Dermis microvascular lymphatic vessel endothelial cell (primary cell): Measurements from ENCODE around the gene MYF6. TPM values are rescaled to one million over a fixed set of nuclear protein-coding genes. Genes with fewer than 3 reads are reported as not detected.

Experiments used
- DNase-seq, 2 donors: peaks; one replicate each; pipeline versions ENCODE4 v3.0.0 to v3.0.0-alpha.2; 2010; ENCODE audit warnings: low read depth in 2 of 2
- total RNA-seq: library from RNA; depleted of rRNA; stranded (reverse); fragments of >200 nt; gene quantifications from 2 replicates; pipeline ENCODE4 v1.2.1, GENCODE V29; 2014

The MYF6 gene
- total RNA-seq, 1 donor from 2014 or later = not detected

DNA sequence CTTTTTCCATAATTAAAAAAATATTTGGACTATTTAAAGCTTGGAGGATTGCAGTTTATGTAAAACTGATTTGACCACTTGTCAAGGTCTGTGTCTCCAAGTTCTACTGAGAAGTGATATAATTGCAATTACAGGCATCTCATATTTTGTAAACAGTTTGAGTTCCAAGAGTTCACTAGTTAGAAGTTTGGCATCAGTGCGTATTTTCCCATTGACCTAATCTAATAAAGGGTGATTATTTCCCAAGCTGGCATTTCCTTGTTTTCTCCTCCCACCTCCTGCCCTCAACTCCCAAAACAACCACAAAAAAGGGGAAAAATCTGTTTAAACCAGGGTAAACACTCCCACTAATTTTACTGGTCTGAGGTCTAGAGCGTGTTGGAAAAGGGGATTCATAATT is 3.0 kb upstream of the MYF6 start:
- DNase-seq = no peak

DNA sequence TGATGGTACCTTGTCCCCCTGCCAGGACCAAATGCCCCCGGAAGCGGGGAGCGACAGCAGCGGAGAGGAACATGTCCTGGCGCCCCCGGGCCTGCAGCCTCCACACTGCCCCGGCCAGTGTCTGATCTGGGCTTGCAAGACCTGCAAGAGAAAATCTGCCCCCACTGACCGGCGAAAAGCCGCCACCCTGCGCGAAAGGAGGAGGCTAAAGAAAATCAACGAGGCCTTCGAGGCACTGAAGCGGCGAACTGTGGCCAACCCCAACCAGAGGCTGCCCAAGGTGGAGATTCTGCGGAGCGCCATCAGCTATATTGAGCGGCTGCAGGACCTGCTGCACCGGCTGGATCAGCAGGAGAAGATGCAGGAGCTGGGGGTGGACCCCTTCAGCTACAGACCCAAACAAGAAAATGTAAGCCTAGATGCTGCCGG is 410 bp downstream of the MYF6 start:
- DNase-seq = no peak

DNA sequence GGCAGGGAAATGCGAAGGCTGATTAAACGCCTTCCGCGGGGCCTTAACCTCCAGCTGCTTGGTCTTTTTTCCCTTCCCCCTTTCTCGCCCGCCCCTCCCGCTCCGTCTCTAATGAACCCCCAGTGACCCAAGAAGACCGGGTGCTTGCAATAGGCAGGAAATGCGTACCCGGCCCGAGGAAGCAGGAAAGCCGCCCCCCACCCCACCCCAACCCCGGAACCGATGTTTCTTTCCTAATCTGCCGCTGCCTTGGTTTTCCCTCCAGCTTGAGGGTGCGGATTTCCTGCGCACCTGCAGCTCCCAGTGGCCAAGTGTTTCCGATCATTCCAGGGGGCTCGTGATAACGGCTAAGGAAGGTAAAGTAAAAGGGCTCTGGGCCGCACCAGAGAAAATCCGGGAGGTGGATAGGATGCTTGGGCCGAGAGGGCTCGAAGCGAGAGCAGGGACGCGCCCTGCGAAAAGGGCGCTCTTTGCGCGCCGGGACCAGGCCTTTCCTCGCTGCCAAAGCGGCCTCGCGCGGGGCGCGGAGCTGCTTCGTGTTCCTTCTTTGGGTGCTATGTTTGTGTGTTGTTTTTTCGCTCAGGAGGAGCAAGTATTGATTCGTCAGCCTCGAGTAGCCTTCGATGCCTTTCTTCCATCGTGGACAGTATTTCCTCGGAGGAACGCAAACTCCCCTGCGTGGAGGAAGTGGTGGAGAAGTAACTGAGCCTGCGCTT is 983 bp downstream of the MYF6 start:
- DNase-seq = no peak

DNA sequence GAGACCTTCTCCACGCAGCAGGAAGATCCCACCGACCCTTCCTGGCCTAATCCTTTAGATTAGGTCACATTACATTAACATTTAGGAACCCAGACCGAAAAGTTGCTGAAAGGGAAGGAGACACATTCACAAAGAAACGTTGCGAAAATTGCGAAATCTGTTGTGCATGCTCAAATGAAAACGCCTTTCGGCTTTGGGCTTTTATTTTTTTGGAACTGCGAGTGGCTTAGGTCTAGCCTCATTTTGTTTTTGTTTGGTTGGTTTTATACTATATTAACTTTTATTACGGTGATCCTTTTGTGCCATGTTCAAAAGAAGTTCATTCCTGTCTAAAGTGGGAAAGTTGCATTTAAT is 1.5 kb downstream of the MYF6 start:
- DNase-seq = no peak

DNA sequence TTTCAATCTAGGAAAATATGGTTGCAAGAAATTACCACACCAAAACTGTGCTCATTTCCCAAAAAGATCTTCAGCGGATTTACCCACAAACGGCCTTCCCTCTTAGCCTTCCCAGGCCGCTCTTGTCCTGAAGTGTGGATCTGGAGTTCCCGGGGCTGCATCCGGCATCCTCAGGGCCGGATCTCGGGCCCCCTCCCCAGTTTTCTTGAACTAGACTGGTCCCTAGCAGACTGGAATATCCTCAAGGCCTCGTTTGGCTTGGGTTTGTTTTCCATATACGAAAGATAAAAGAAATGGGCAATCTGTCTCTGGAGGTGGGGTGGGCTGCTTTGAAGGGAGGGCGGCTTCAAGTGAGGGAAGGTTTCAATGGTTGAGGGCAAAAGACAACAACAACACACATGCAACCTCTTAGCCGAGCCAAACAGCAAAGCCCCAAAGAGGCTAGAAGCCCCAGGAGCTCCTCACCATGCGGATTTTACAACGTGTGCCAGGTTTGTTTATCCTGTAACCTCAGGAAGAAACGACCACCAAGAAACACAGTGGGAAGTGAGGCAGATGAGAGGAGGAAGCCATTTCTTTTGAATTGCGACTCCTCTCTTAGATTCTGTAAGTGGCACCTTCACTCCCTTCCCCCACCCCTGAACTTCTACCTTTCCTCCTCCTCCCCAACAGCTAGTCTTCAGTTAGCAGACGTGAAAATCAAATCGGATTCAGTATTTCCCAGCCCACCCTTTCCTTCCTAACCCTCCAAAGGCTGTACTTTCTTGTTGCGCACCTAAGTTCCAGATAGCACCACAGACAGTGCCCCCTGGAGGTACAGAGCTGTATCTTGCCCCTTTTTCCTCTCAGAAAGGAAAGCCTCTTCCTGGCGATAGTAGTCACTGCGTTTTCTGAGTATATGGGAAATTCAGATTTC is 2.6 kb downstream of the MYF6 start:
- DNase-seq = peak in 1 of 2 donors; percentile 2

DNA sequence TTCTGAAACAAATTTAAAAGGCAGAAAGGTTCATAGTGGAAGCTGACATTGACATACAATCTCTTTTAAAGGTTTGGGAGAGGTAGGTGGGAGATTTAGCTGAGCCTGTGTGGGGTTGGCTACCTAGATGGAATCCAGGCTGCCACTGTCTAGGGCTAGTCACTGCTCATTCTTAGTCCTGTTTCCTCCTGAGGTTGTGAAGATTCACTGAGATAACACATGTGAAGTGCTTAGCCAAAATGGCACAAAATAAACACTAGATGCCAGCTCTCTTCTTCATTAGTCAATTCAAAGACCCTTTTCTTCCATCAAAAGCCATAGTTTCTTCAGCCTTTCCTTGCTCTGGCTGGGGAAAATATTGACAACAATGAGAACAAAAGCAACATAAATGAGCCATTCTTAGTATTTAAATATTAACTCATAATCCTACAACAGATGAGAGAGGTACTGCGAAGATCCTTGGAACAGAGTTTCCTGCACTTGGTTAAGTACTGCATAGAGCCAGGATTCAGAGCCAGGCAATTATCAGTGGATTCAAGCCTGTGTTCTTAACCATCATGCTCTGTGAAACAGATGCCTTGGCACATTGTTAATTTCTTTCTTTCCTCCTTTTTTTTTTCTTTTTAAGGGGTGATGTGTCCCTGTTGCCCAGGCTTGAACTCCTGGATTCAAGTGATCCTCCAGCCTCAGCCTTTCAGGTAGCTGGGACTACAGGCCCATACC is 3.5 kb downstream of the MYF6 start:
- no peak for DNase-seq

DNA sequence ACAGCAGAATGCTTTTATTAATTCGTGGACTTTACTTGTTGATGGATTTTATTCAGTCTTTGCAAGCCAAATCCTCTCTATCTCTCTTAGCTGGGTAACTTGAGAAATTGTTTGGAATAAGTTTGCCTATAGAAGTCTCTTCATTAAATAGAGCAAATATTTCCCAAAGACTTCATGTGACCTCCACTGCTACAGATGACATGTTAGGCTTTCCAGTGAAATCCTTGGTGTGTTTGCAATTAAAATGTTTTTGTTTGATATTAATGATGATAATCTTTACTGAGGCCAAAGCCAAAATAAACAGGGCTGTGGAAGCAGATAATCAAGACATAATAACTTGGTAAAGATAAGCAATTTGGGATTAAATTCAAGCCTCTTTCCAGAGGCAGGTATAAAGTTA is 4.4 kb downstream of the MYF6 start:
- no peak for DNase-seq

DNA sequence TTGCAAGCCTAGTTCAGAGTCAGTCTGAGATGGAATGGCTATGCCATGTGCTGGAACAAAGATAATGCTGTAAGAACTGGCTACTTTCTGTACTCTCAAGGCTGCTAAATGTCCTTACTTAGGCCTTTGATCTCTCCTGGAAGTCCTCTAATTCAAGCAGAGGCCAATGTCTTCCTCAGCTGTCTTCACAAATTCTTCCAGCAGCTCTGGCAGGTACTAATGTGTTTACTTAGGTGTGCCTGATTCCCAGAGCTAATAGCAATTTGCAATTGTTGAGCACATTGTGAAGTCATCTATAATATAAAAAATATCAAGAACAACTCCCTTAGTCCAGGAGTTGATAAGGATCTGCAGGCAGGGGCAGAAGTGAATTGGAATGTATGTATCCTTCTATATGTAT is 5.4 kb downstream of the MYF6 start:
- DNase-seq = no peak

DNA sequence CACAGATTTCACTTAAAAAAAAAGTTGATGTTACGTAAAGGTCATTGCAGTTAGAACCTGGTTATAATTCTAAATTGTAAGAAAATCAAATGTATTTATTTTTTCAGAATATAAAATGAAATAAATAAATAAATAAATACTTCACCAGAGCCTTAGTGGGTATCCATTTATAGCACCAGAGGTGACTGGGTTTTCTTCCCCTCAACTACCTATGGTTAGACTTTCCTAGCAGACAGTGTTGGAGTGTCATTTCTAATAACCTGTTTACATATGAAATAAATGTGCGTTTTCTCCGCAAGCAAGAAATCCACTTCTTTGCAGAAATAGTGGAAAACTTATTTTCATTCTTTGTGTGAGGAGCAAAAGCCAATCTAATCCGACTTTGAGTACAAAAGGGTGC is 6.0 kb downstream of the MYF6 start:
- DNase-seq = no peak

DNA sequence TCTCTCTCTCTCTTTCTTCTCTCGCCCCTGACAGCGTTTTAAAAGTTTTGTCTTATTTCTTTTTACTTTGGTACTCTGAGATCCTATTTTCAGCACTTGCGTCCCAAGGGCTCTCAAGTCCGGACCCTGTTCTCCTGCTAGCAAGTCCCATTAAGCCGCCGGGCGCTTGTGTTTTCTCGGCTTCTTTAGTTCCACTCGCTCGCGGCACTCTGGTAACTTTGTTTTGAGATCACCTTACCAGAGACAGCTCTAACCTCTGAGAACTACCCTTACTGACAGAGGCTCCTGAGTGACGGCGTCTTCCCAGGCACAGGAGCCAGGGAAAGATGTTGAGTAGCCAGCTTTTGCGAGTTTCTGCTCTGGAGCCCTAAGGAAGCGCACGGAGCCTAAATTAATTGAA is 6.6 kb downstream of the MYF6 start:
- DNase-seq = no peak

DNA sequence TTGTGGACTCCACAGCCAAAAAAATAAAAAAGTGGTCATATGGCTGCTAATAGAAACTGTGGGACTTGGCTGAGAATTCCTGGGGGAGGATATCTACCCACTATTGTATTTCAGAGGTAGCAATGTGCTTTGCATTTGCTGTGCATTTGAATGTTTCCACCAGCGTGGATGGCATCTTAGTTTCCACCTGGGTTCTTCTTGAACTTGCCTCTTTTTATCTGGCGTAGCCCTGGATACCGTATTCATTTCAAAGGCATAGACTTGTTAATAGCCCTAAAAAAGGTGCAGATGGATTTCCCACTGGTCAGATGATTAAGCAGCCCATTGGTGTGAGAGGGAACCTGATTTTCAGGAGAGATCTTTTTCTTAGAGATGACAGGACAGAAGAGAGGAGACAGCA is 7.4 kb downstream of the MYF6 start:
- DNase-seq = no peak

DNA sequence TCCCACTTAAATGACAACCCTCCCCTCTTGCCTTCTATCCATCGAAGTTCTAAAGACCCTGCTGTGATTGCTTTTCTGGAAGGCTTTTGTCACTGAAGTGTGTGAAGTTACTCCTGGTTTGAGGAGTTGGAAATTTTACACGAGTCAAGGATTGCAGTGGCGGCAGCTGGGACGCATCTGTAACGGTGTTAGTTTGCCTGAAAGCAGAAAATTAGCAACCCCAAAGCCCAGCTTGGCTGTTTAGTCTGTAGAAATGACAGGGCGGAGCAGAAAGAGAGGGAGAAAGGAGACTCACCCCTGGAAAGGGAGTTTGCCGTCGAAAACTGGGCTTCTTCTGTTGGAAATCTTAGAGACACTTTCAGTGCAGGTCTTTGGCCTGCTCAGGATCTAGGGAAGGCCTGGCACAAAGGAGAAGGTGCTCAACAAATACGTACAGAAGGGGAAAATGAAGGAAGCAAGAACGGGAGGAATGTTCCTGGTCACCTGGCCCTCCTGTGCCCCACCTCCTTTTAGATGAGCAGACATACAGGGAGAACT is 8.3 kb downstream of the MYF6 start:
- no peak for DNase-seq

DNA sequence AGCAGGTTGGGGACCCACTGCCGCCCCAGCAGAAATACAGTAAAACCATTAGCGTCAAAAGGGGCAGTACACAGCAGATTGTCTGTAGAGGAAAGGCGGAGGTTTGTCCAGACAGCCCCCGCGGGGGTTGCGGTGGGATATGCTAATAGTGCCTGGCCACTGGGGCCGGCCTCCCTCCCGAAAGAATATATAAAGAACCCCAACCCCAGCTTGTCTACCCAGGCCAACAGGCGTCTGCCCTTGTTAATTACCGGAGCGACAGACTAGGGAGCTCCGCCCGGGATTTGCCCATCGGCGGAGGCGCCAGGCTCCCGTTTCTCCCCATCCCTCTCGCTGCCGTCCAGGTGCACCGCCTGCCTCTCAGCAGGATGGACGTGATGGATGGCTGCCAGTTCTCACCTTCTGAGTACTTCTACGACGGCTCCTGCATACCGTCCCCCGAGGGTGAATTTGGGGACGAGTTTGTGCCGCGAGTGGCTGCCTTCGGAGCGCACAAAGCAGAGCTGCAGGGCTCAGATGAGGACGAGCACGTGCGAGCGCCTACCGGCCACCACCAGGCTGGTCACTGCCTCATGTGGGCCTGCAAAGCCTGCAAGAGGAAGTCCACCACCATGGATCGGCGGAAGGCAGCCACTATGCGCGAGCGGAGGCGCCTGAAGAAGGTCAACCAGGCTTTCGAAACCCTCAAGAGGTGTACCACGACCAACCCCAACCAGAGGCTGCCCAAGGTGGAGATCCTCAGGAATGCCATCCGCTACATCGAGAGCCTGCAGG is 9.4 kb downstream of the MYF6 start, which contains the start of gene MYF5:
MYF5 (plus strand) TSS at position 217 of the 774 bp plus-strand sequence; CDS start at position 369, 152 bp downstream.
- no peak for DNase-seq

DNA sequence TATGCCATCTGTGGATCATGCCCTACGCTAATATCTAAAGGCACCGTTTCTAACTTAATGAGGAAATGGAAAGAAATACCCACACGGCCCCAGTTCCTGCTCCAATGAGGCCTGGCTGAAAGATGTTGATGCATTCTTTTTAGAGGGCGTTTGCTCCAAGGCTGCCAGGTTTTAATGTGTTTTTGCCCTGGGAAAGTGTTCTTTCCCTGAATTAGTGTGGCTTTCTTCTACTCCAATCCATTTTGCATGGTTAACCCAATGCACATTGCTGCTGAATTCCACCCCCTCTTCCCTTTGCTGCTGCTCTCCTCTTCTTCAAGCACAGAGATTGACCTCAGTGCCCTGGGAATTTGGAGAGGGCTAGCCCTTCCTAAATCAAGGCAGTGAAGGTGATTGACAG is 10.4 kb downstream of the MYF6 start:
- no peak for DNase-seq

DNA sequence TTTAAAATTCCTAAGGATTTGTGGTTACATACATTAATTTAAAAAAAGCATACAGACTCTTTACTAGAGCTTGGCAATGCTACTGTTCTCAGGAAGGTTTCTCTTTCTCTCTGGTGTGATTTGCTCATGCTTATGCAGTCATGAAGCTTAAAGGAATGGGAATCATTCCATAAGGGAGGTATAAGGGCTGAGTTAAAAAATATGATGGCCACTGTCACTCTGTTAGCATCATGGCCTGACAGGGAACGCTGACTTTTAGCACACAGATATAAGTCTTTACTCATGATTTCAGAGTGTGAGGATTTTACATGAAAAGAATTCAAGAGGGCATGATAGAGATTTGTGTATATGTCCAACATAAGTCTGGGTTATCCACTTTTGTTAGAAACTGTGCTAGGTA is 13.1 kb downstream of the MYF6 start:
- DNase-seq = no peak

DNA sequence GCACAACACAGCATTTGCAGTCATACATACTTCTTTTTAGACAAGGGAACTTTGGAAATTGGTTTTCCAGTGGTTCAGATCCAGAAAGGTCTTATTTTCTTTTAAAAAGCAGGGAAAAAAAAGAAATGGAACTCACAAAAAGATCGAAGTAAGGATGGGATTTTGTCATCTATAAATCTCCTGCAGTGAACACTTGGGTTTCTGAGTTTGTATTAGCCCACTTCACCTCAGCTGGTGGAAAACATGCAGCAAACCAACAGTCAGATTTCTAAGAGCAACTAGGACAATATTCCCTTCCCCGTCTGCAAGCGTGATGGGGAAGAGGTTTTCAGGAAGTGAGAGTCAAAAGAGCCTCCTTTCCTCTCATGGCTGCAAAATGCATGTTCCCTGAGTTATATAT is 13.9 kb downstream of the MYF6 start:
- DNase-seq = no peak

DNA sequence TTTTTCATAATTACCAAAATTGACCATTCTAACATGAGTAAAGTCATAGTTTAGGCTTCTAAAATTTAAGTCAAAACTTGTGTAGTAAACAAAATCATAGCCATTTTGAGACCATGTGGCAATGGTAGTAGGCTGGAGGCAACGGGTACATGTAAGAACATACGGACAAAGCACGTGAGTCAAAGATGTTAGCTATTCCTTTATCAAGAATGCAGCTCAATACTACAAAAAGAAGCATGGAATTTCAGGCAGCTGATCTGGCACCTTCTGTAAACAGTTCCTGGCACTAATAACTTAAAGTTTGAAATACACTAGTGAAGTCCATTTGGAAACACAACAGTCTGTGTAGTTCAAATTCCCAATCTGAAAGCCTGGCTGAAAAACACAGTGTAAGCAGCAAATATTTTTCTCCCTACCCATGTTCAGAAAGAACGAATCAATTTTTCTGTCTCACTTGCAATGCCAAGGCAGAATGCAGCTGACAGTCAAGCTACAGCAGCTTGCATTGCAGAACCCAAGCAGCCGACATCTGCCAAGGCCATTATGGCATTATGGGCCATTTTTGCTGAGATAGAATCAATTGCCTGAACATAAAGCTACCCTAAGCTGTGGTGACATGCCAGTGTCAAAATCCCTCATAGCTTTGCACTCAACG is 38.5 kb downstream of the MYF6 start:
- no peak for DNase-seq

DNA sequence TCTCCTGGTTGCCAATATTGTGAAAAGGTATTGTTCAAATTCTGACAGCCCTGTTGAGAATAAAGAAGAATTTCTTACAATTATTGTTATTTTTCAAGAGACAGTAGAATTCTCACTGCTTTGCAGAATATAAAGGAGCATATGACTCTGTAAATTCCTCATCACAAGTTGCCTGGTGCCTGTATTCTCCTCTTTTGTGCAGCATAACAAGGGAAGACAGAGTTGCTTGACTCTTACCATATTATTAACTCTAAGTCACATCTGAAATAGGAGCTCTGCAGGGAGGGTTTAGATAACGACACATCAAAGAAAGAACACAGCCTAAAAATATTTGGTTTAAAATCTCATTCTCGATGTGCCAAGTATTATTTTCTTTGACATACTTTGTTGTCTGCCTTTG is 40.4 kb downstream of the MYF6 start:
- DNase-seq = no peak

DNA sequence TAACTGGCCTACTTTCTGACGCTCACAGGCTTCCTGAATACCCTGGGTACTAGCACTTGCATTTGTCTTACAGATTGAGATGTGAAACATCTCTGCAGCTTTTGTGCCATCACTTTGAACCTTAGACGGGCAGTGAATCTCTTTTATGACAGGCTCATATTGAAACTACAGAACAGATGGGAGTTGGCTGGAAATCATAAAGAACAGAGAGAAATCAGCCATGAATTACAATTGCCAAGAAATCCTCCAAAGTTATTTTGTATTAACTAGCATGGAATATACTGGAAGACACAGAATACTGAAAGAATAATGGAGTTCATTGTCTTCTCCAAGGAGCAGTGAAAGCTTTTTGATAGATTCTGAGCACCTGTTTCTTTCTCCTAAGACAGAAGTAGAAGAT is 42.0 kb downstream of the MYF6 start:
- DNase-seq = no peak

DNA sequence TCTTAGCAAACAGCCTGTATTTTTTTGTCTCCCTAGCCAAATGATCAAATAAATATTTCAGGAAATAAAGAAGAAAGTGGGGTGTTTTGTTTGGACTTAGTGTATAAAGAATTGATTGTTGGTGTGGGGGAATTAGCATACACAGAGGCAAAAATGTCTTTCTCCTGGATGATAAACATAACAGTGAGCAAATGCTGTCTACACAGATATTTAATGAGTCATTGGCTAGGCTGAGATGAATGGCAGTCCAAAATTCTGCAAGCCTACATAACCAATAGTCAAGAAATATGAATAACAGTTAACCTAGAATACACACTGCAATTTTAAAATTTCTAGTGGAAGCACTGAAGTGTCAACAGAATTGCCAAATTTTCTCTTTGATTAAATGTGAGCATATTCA is 45.0 kb downstream of the MYF6 start:
- DNase-seq = no peak

DNA sequence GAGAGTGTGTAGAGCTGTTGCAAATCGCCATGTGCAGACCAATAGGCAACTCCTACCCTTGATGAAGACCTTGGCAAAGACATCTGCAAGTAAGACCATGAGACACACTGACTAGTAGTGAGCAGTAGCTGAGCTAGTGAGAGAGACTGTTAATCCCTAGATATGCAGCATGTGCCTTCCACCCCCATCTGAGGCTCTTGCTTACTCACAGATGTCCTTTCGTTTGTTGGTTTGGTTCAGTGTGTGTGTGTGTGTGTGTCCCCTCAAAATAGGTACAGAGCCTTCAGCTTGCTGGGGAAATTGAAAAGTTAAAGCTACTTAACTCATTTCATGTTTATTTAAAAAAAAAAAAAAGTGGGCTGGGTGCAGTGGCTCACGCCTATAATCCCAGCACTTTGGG is 46.8 kb downstream of the MYF6 start:
- DNase-seq = no peak
